ENCODE measurements around the gene B4GALNT2.

Gene B4GALNT2

GRCh38 chr17:49216953-49217650 lies 84.5 kb downstream of the B4GALNT2 start:
- Mint-ChIP-seq H3K36me3 (peaks cover 30 to 51% of the 10 kb centered on the region in 2 donors), H3K4me3 (peak overlapping the region in 1 of 2 donors; percentile 11), H3K27me3 (no peaks in the 10 kb centered on the region), H3K27ac (no peak overlapping the region), H3K9me3 (peaks cover 0 to 2% of the 10 kb centered on the region in 2 donors), H3K4me1 (peaks cover 60 to 75% of the 10 kb centered on the region in 2 donors)
- DNase-seq, result no peak
- ATAC-seq (replicated peaks), result no peak

DNA sequence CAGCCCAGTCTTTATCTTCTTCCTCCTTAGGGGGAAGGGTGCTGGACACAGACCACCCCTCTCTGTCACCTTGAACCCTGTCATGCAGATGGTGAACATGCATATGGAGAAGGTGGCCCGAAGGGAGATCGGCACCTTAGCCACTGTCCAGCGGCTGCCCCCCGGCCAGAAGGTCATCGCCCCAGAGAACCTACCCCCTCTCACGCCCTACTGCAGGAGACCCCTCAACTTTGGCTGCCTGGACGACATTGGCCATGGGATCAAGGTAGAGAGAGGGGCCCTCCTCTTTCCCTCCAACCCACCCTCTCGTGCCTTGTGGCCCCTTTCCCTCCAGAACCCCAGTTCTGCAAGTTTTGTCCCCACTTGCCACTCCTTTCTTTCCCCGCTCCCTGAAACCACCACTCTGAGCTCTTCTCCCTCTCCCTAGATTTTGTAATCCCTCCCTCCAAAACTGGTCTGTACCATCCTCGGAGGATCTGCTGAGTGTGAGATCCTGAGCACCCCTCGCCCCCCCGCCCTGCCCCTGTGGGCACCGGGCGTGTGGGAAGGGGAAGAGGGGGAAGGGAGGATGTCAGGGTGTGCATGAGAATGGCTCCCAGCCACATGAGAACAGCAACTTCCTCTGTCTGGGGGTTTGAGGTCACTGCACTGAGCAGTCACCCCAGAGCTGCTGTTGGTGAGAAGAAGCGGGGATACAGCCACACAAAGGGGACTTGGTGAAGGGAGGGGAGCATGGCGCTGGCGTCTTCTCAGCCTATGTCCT lies 85.3 kb downstream of the B4GALNT2 start:
- Mint-ChIP-seq H3K9me3 (peaks cover 0 to 2% of the 10 kb centered on the region in 2 donors), H3K4me1 (peaks cover 57 to 72% of the 10 kb centered on the region in 2 donors), H3K27me3 (peaks cover 4 to 5% of the 10 kb centered on the region in 2 donors), H3K36me3 (peaks cover 34 to 59% of the 10 kb centered on the region in 2 donors), H3K27ac (peak overlapping the region; percentile 86), H3K4me3 (peak overlapping the region; percentile 66 to 80)
- ATAC-seq (replicated peaks), result peak; percentile 67 to 73
- peak; percentile 51 for DNase-seq

DNA sequence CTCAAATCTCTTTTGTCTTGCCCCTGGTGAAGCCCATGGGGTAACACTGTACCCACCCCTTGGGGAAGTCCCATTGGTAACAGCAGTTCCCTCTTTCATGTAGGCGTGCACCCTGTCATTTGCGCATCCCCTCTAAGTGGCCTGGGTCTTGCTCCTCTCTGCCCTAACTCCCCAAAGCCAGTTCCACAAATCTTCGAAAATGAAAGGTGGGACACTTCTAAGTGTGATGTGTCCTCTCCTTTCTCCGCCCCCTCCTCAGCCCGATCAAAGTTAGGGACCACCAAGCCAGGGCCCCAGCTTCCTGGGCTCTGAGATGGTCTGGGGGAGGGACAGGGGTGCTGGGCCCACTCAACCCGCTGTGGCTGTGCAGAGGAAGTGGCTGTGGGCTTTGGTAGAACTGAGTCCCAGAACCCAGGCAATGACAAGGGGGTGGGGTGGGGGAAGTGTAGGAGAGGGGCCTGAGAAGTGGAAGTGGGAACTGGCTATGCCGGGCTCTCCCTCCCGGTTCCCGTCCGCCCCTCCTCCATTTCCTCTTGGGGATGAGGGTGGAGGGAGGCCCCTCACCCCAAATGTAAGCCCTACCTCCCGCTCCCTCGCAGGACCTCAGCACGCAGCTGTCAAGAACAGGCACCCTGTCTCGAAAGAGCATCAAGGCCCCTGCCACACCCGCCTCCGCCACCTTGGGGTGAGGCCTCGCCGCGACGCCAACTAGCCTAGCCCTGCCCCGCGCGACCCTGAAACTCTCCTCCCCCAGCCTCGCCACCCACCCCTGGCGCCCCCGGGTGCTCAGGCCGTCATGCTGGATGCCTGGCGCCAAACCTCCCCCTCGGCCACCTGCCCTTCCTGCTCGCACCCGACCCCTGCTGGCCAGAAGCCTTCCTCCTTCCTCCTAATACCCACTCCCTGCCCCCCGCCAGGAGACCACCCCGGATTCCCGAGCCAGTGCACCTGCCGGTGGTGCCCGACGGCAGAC lies 86.7 kb downstream of the B4GALNT2 start:
- Mint-ChIP-seq H3K27me3 (peaks cover 13 to 17% of the 10 kb centered on the region in 2 donors), H3K27ac (peak overlapping the region; percentile 91), H3K4me1 (peaks cover 55 to 72% of the 10 kb centered on the region in 2 donors), H3K4me3 (peak overlapping the region; percentile 60 to 72), H3K36me3 (peaks cover 35 to 59% of the 10 kb centered on the region in 2 donors), H3K9me3 (peaks cover 0 to 2% of the 10 kb centered on the region in 2 donors)
- ATAC-seq (replicated peaks), result peak; percentile 82 to 85
- peak; percentile 63 for DNase-seq

DNA sequence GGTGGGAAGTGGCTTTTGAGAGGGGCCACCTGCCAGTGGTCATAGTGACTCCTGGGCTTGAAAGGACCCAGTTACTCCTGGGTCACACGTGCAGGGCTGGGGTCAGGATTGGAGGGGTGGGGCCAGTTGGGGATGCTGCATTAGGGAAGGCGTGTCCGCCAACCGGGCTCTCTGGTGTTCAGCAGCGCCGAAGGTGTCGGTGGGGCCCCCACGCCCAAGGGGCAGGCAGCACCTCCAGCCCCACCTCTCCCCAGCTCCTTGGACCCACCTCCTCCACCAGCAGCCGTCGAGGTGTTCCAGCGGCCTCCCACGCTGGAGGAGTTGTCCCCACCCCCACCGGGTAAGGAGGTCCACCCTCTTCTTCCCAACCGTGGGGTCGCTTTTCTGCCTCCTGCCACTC lies 87.4 kb downstream of the B4GALNT2 start:
- no peak overlapping the region for H3K4me3 Mint-ChIP-seq

GRCh38 chr17:49223168-49223516 lies 90.6 kb downstream of the B4GALNT2 start:
- peaks cover 38 to 73% of the 10 kb centered on the region in 2 donors for H3K4me1 Mint-ChIP-seq
- H3K36me3 Mint-ChIP-seq, result peaks cover 20 to 35% of the 10 kb centered on the region in 2 donors
- peak overlapping the region; percentile 77 for H3K4me3 Mint-ChIP-seq
- no peak for DNase-seq
- H3K9me3 Mint-ChIP-seq, result no peaks in the 10 kb centered on the region
- no peak overlapping the region for H3K27ac Mint-ChIP-seq
- H3K27me3 Mint-ChIP-seq, result peaks cover 21 to 36% of the 10 kb centered on the region in 2 donors
- ATAC-seq (replicated peaks), result no peak

More for the DNA sequence above, 87.4 kb downstream of the B4GALNT2 start:
- Mint-ChIP-seq H3K36me3 (peaks cover 34 to 55% of the 10 kb centered on the region in 2 donors), H3K9me3 (peaks cover 0 to 1% of the 10 kb centered on the region in 2 donors), H3K4me1 (peaks cover 51 to 72% of the 10 kb centered on the region in 2 donors), H3K27ac (peak overlapping the region; percentile 51), H3K27me3 (peaks cover 17 to 24% of the 10 kb centered on the region in 2 donors)
- DNase-seq (no peak), ATAC-seq (replicated peaks) (no peak)

GRCh38 chr17:49223517-49224197 lies 91.1 kb downstream of the B4GALNT2 start:
- Mint-ChIP-seq H3K4me1 (peaks cover 34 to 70% of the 10 kb centered on the region in 2 donors), H3K27ac (no peak overlapping the region), H3K4me3 (peak overlapping the region; percentile 77), H3K27me3 (peaks cover 21 to 36% of the 10 kb centered on the region in 2 donors), H3K9me3 (no peaks in the 10 kb centered on the region), H3K36me3 (peaks cover 17 to 32% of the 10 kb centered on the region in 2 donors)
- ATAC-seq (replicated peaks), result peak in 1 of 2 donors; percentile 24
- no peak for DNase-seq

- DNase-seq, result no peak
- Mint-ChIP-seq H3K27ac (peak overlapping the region; percentile 65), H3K9me3 (no peaks in the 10 kb centered on the region), H3K4me3 (peak overlapping the region; percentile 62 to 77), H3K27me3 (peaks cover 28 to 42% of the 10 kb centered on the region in 2 donors), H3K36me3 (peaks cover 17 to 25% of the 10 kb centered on the region in 2 donors), H3K4me1 (peaks cover 28 to 63% of the 10 kb centered on the region in 2 donors)
- peak; percentile 26 to 34 for ATAC-seq (replicated peaks)
These were observed 91.8 kb downstream of the B4GALNT2 start for GRCh38 chr17:49224198-49224996.

DNA sequence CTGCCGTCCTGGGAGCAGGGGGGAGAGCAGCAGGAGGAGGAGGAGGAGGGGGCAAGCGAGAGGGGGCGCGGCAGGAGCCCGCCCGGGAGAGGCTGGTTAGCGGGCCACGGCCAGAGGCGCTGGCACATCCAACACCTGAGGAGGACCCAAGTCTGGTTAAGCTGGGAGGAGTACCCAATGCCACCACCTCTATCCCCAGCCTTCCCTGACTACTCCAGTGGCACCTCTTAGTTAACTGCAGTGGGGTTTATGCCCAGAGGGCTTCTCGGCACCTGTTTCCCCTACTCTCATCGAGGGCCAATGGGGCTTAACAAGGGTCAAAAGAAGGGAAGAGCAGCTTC lies 92.4 kb downstream of the B4GALNT2 start:
- DNase-seq (no peak), ATAC-seq (replicated peaks) (no peak)
- Mint-ChIP-seq H3K4me1 (peaks cover 26 to 63% of the 10 kb centered on the region in 2 donors), H3K27ac (peak overlapping the region; percentile 65), H3K27me3 (peaks cover 31 to 47% of the 10 kb centered on the region in 2 donors), H3K9me3 (no peaks in the 10 kb centered on the region), H3K36me3 (peaks cover 17 to 21% of the 10 kb centered on the region in 2 donors), H3K4me3 (peak overlapping the region; percentile 62 to 77)

DNA sequence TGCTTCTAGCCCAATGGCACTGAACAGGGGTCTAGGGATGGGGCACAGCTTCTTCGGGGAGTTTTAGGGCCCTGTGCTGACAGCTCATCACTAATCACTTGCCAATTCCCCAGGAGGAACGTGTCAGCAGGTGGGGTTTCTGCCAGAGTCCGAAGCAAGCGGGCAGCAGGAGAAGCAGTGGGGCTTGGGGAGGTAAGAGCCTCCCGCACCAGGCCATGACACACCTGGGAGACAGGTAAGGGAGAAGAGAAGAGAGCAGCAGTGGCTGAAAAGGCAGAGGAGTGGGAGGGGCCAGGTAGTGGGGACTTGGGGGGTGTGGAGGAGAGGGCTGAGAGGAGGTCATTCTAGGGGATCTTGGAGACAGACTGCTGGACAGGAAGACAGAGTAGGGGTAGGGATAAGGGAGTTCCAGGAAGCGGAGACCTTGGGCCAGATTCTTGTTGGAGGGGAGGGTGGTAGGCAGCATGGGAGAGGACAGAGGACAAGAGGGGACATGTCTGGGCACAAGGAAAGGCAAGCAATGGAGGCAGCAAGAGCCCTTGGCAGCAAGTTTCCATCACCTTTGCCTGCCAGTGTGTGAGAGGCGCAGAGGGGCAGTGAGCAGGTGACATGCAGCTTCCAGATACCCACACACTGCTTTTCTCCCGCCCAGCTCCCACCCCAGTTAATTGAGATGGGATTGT lies 93.1 kb downstream of the B4GALNT2 start:
- DNase-seq, result no peak
- no peak for ATAC-seq (replicated peaks)
- Mint-ChIP-seq H3K27ac (no peak overlapping the region), H3K4me1 (peaks cover 24 to 70% of the 10 kb centered on the region in 2 donors), H3K36me3 (peaks cover 13 to 17% of the 10 kb centered on the region in 2 donors), H3K4me3 (no peak overlapping the region), H3K9me3 (no peaks in the 10 kb centered on the region), H3K27me3 (peaks cover 31 to 47% of the 10 kb centered on the region in 2 donors)
